ENCODE results near the gene ANKRD31.
A peak's percentile ranks its signal among the peaks of the same experiment; 100 is the strongest.
"Not testable (repeated sequence)": the region's sequence is repeated elsewhere in the genome, so short reads cannot be mapped to it uniquely, and the experiment has no call there.

Gene ANKRD31, protein sequence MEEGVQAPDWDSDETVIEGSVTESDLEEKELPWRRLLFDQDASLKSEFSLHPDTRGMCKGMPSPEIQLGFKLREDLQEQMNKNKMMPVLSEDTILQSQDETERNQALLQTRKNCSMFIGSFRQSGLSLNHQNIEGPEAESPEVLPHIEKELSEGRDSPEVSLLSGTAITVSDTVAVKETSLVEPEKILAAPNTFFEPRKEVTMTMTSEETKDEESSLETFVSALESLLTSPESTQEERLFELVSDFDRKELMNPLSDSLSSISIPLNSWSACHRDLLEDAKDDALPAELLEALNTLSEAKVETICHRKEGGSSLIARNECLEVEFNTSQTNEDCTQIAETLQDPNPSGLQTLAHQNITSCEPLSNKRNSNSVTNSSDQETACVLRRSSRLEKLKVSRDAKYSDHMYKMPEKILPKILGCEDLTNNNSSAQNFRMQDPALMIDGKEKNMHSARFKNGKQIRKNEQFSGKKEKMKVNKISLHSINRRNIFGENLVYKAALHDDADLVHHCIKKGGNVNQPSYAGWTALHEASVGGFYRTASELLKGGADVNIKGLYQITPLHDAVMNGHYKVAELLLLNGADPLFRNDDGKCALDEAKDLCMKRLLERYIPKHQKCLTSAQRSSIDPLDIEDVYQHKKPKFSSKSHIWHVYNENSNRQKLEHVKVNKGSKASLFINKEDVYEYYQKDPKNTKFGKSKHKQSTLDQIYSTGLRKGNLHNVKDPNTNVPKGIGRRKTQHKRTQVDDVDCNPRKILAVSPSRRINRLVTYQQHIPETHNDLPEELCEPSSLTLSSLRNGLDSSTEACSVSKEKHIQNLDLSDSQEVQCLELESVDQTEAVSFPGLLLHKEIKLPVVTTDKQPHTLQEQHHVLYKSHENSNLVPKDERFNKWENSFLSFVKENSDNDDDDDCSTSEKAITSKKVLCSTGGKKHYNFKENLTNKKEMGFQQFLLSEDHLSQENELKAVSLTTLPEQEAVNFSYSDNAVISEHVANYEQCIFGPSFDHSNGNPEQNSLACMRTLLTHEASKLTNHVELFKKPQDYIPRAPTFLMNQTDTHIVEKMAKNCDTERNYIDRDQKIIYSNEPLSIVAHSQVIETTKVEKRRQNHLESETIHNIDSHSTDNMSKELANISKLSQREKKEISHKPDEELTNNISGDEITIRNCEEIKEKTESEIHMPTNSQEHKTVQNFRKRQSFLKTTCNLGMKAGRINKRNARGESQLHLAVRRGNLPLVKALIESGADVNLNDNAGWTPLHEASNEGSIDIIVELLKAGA (N-terminal part only)

DNA sequence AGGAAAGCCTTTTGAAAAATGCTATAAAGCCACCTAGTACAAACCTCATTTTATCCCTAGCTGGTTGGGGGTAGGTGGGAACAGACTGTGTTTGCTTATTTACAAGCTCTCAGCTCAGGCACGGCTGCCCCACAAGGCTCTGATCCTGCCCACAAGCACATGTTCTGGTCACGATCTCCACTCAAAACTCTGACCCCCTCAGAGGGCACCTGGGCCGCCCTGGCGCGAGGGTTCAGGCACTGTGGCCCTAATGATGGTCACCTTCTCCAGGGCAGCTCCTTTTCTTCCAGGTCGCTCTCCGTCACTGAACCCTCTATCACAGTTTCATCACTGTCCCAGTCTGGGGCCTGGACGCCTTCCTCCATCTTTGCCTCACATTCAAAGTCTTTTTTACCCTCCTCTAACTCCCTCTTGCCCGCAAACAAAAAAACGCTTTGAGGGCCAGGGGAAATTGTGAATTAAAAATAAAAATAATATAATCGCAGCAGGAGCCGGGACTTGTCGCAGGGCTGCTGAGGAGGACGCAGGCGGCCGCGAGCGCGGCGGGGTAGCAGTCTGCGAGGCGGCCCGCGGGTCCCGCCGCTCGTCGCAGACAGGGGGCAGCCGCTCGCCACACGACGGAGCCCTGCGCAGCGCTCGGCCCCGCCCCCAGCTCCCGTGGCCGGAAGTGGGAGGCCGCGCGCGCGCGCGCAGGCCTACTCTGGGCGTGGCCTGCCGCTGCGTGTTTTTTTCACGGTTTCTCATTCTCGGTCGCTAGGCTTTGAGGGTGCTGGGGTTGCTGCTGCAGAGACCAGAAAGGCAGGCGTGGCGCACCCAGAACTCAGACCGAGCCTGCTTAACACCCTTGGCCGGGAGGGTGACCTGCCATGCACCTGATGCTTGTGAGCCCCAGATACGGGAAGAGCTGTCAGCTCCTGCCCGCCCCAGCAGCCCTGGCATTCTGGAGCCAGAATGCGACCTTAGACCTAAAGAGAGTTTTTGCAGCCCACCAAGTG is at the start of gene ANKRD31:
TSS of gene ANKRD31 (minus strand) at position 557 of the 995 bp plus-strand sequence. CDS start at position 365, 192 bp downstream.
- Histone ChIP-seq H3K4me1 (ENCODE audit: control insufficient read depth, insufficient read depth, low read length) (no peaks in the 10 kb centered on the region), H3K4me3 (ENCODE audit: low read length) (peak within 1 kb of the TSS; percentile 98), H3K27me3 (ENCODE audit: control insufficient read depth, insufficient read depth, low read length) (no peaks in the 10 kb centered on the region), H3K27ac (ENCODE audit: low read depth, low read length) (peak within 1 kb of the TSS; percentile 60), H3K9ac (ENCODE audit: low read length) (peak within 1 kb of the TSS; percentile 75), H3K36me3 (ENCODE audit: control insufficient read depth, insufficient read depth, low read length) (no peaks in the 10 kb centered on the region)

DNA sequence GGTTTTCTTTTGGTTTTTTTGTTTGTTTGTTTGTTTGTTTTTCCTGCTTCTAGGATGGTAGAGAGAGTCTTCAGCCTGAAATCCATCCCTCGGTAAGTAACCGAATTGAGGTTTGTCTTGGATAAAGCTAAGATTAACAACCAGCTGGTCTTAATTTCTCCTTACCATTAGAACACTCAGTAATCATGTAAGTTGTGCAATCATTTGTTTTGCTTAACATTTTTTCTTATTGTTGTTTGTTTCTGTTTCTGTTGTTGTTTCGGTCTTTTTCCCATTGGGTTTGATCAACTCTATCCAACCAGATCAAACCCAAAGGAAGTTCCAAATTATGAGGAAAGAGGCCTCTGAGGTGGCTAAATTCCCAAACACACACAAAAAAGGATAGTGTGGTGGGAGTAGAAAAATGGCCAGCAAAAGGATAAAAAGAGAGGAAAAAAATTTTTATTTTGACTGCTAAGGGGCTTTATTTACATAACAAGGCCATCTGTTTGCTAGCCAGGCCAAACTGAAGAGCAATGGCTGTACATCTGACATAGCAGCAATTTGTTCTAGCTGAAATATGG is 49.6 kb upstream of the ANKRD31 start:
- Histone ChIP-seq H3K9ac (ENCODE audit: low read length) (no peak overlapping the region), H3K4me1 (ENCODE audit: control insufficient read depth, insufficient read depth, low read length) (no peaks in the 10 kb centered on the region), H3K4me3 (ENCODE audit: low read length) (no peak overlapping the region), H3K27ac (ENCODE audit: low read depth, low read length) (no peak overlapping the region), H3K27me3 (ENCODE audit: control insufficient read depth, insufficient read depth, low read length) (no peaks in the 10 kb centered on the region), H3K36me3 (ENCODE audit: control insufficient read depth, insufficient read depth, low read length) (no peaks in the 10 kb centered on the region)

DNA sequence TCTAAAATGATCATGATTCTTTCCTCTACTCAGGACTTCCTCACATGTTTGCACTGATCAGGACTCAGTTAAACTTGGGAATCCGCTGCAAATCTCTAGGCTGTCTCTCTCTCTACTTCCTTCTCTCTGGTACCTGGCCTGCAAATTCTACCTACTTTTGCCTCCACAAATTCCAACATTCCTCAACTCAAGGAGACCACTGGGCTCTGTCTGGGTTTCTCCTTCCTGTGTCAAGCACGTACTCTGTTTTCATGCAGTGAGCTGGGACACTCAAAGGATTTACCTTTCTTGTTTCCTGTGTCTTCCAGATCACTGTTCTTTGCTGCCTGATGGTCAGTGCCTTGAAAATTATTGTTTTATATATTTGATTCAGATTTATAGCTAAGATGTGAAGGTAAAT is 45.9 kb upstream of the ANKRD31 start:
- H3K27ac ChIP-seq (ENCODE audit: low read depth, low read length) = no peak overlapping the region
- H3K9ac ChIP-seq (ENCODE audit: low read length) = no peak overlapping the region
- no peak overlapping the region for H3K4me3 ChIP-seq (ENCODE audit: low read length)
- H3K4me1 ChIP-seq (ENCODE audit: control insufficient read depth, insufficient read depth, low read length) = no peaks in the 10 kb centered on the region
- H3K36me3 ChIP-seq (ENCODE audit: control insufficient read depth, insufficient read depth, low read length) = no peaks in the 10 kb centered on the region
- no peaks in the 10 kb centered on the region for H3K27me3 ChIP-seq (ENCODE audit: control insufficient read depth, insufficient read depth, low read length)

GRCh38 chr5:75281716-75282465 is 45.2 kb upstream of the ANKRD31 start:
- no peaks in the 10 kb centered on the region for H3K27me3 ChIP-seq (ENCODE audit: control insufficient read depth, insufficient read depth, low read length)
- H3K4me3 ChIP-seq (ENCODE audit: low read length) = no peak overlapping the region
- no peak overlapping the region for H3K27ac ChIP-seq (ENCODE audit: low read depth, low read length)
- H3K36me3 ChIP-seq (ENCODE audit: control insufficient read depth, insufficient read depth, low read length) = no peaks in the 10 kb centered on the region
- no peak overlapping the region for H3K9ac ChIP-seq (ENCODE audit: low read length)
- no peaks in the 10 kb centered on the region for H3K4me1 ChIP-seq (ENCODE audit: control insufficient read depth, insufficient read depth, low read length)

- H3K4me1 ChIP-seq (ENCODE audit: control insufficient read depth, insufficient read depth, low read length) = no peaks in the 10 kb centered on the region
- H3K4me3 ChIP-seq (ENCODE audit: low read length) = no peak overlapping the region
These were observed 42.6 kb upstream of the ANKRD31 start for GRCh38 chr5:75279321-75279720.

DNA sequence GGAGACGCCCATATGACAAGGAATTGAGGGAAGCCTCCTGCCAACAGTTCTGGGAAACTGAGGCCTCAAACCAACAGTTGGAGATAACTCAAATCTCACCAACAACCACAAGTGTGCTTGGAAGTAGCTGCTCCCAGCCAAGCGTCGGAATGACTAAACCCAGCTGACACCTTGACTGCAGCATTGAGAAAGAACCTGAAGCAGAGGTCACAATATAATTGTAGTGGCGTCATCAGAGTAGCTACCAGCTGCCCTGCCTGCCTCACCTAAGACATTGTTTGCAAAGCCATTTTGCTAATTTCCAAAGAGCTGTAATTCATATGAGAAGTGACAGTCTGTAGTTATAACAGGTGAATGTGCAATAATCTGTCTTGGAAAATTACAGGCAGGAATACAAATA is 40.8 kb upstream of the ANKRD31 start:
- no peak overlapping the region for H3K27ac ChIP-seq (ENCODE audit: low read depth, low read length)
- H3K4me3 ChIP-seq (ENCODE audit: low read length) = no peak overlapping the region
- H3K9ac ChIP-seq (ENCODE audit: low read length) = no peak overlapping the region
- H3K27me3 ChIP-seq (ENCODE audit: control insufficient read depth, insufficient read depth, low read length) = no peaks in the 10 kb centered on the region
- no peaks in the 10 kb centered on the region for H3K4me1 ChIP-seq (ENCODE audit: control insufficient read depth, insufficient read depth, low read length)
- no peaks in the 10 kb centered on the region for H3K36me3 ChIP-seq (ENCODE audit: control insufficient read depth, insufficient read depth, low read length)

More at GRCh38 chr5:75279321-75279720, 42.6 kb upstream of the ANKRD31 start:
- Histone ChIP-seq H3K27ac (ENCODE audit: low read depth, low read length) (no peak overlapping the region), H3K9ac (ENCODE audit: low read length) (no peak overlapping the region), H3K27me3 (ENCODE audit: control insufficient read depth, insufficient read depth, low read length) (no peaks in the 10 kb centered on the region), H3K36me3 (ENCODE audit: control insufficient read depth, insufficient read depth, low read length) (no peaks in the 10 kb centered on the region)

DNA sequence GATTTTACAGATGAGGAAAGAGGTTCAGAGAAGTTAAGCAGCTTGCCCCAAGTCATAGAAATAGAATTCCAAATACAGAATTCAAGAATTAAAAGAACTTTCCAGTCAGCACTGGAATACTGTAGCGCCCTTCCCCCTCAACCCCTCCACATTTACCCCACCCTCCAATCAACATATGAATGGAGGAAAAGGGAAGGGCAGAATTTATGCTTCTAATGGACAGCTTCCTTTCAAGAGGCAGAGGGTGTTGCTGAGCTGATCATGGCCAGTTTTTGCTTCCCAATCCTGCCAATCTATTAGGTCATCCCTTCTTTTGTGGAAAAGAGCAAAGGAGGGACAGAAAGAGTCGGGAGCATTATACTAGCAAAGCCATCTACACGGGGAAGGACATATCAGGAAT is 39.1 kb upstream of the ANKRD31 start:
- Histone ChIP-seq H3K27me3 (ENCODE audit: control insufficient read depth, insufficient read depth, low read length) (no peaks in the 10 kb centered on the region), H3K4me3 (ENCODE audit: low read length) (no peak overlapping the region), H3K4me1 (ENCODE audit: control insufficient read depth, insufficient read depth, low read length) (no peaks in the 10 kb centered on the region), H3K9ac (ENCODE audit: low read length) (no peak overlapping the region), H3K27ac (ENCODE audit: low read depth, low read length) (no peak overlapping the region), H3K36me3 (ENCODE audit: control insufficient read depth, insufficient read depth, low read length) (no peaks in the 10 kb centered on the region)

DNA sequence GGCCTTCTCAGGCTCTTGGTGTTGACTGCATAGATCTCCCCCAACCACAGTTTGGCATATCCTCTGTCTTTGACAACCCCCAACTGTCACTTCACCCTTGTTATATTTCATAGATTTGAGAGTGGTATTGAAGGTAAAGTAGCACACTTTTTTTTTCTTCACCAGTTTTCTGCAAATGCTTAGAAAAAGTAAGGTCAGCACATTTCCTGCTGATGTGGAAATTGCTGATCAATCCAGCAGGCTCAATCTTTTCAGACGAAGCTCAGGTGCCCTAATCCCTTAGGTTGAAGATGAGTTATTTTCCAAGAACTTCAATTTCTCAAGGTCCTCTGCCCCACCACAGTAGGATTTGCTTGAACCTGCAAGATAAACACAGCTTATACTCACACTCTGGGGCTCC is 38.5 kb upstream of the ANKRD31 start:
- H3K9ac ChIP-seq (ENCODE audit: low read length) = no peak overlapping the region

DNA sequence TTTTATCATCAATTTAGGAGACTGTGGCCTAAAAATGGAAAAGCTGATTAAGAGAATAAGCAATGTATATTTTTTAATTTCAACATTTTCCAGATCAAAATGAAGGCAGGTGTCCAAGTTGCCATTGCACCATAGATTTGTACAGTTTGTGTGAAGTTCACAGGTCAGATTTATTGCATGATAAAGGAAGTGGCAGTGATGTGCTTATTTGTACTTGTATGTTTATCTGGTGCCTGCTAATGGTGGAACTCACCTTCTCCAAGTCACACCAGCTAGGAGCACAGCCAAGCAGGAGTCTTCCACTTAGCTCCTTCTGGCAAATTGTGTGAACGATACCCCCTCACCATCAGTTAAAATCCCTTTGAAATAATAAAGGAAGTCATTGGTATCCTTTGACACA is 37.8 kb upstream of the ANKRD31 start:
- Histone ChIP-seq H3K36me3 (ENCODE audit: control insufficient read depth, insufficient read depth, low read length) (no peaks in the 10 kb centered on the region), H3K27ac (ENCODE audit: low read depth, low read length) (no peak overlapping the region), H3K9ac (ENCODE audit: low read length) (no peak overlapping the region), H3K4me3 (ENCODE audit: low read length) (no peak overlapping the region), H3K4me1 (ENCODE audit: control insufficient read depth, insufficient read depth, low read length) (no peaks in the 10 kb centered on the region), H3K27me3 (ENCODE audit: control insufficient read depth, insufficient read depth, low read length) (no peaks in the 10 kb centered on the region)

More for the DNA sequence above, 38.5 kb upstream of the ANKRD31 start:
- Histone ChIP-seq H3K4me3 (ENCODE audit: low read length) (no peak overlapping the region), H3K36me3 (ENCODE audit: control insufficient read depth, insufficient read depth, low read length) (no peaks in the 10 kb centered on the region), H3K27ac (ENCODE audit: low read depth, low read length) (no peak overlapping the region), H3K4me1 (ENCODE audit: control insufficient read depth, insufficient read depth, low read length) (no peaks in the 10 kb centered on the region), H3K27me3 (ENCODE audit: control insufficient read depth, insufficient read depth, low read length) (no peaks in the 10 kb centered on the region)

DNA sequence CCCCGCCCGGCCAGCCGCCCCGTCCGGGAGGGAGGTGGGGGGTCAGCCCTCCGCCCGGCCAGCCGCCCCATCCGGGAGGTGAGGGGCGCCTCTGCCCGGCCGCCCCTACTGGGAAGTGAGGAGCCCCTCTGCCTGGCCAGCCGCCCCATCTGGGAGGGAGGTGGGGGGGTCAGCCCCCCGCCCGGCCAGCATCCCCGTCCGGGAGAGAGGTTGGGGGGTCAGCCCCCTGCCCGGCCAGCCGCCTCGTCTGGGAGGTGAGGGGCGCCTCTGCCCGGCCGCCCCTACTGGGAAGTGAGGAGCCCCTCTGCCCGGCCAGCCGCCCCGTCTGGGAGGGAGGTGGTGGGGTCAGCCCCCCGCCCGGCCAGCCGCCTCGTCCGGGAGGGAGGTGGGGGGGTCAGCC is 33.9 kb upstream of the ANKRD31 start:
- not testable (repeated sequence) for H3K36me3 ChIP-seq (ENCODE audit: control insufficient read depth, insufficient read depth, low read length); H3K9ac ChIP-seq (ENCODE audit: low read length); H3K27me3 ChIP-seq (ENCODE audit: control insufficient read depth, insufficient read depth, low read length); H3K4me3 ChIP-seq (ENCODE audit: low read length); H3K27ac ChIP-seq (ENCODE audit: low read depth, low read length); H3K4me1 ChIP-seq (ENCODE audit: control insufficient read depth, insufficient read depth, low read length)
